Measurements from ENCODE around the gene LY6G5C. TPM values are rescaled to one million over a fixed set of nuclear protein-coding genes. Genes with fewer than 3 reads are reported as not detected.
A peak's percentile ranks its signal among the peaks of the same experiment; 100 is the strongest.

The LY6G5C gene
- total RNA-seq, 1 donor from 2014 or later, result 6.5 TPM

DNA sequence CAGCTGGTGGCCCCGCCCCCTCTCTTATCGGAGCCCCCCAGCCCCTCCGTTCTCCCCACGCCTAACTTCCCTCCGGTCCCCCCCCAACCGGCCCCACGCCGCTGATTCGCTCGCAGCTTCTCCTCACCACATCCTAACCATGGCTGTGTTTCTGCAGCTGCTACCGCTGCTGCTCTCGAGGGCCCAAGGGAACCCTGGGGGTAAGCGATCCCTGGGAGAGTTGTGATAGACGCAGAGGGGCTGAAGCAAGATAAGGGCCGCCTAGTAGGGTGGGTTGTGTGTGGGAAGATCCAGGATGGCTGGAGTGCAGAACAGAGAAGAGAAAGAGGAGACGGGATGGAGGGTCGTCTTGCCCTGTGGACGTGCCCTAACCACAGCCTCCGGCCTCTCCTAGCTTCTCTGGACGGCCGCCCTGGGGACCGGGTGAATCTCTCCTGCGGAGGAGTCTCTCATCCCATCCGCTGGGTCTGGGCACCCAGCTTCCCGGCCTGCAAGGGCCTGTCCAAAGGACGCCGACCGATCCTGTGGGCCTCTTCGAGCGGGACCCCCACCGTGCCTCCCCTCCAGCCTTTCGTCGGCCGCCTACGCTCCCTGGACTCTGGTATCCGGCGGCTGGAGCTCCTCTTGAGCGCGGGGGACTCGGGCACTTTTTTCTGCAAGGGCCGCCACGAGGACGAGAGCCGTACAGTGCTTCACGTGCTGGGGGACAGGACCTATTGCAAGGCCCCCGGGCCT is 42.5 kb upstream of the LY6G5C start, which contains the start of gene MPIG6B:
Gene MPIG6B, plus strand, starts transcription at position 129 of the 735 bp plus-strand sequence. Its CDS starts 11 bp downstream, at position 140.
- no peak for DNase-seq (ENCODE audit: low spot score, unreplicated experiment)
- Mint-ChIP-seq H3K27me3 (no peaks in the 10 kb centered on the region), H3K9me3 (ENCODE audit: low read depth) (no peaks in the 10 kb centered on the region), H3K4me1 (ENCODE audit: low read depth) (peaks cover 5% of the 10 kb centered on the region), H3K36me3 (ENCODE audit: insufficient read depth) (peaks cover 25% of the 10 kb centered on the region), H3K27ac (peak within 1 kb of the TSS; percentile 74), H3K4me3 (ENCODE audit: low read depth) (no peak within 1 kb of the TSS)
- TF ChIP-seq CTCF (IDR thresholded peaks at IDR 0.05; ENCODE audit: unreplicated experiment), result no peak

- peaks cover 21% of the 10 kb centered on the region for H3K36me3 Mint-ChIP-seq (ENCODE audit: insufficient read depth)
- DNase-seq (ENCODE audit: low spot score, unreplicated experiment), result no peak
- no peak overlapping the region for H3K4me3 Mint-ChIP-seq (ENCODE audit: low read depth)
- H3K4me1 Mint-ChIP-seq (ENCODE audit: low read depth), result peaks cover 17% of the 10 kb centered on the region
- no peaks in the 10 kb centered on the region for H3K27me3 Mint-ChIP-seq
- no peaks in the 10 kb centered on the region for H3K9me3 Mint-ChIP-seq (ENCODE audit: low read depth)
- no peak for TF ChIP-seq CTCF (IDR thresholded peaks at IDR 0.05; ENCODE audit: unreplicated experiment)
- H3K27ac Mint-ChIP-seq, result no peak overlapping the region
These were observed 41.3 kb upstream of the LY6G5C start for GRCh38 chr6:31722173-31722572.

DNA sequence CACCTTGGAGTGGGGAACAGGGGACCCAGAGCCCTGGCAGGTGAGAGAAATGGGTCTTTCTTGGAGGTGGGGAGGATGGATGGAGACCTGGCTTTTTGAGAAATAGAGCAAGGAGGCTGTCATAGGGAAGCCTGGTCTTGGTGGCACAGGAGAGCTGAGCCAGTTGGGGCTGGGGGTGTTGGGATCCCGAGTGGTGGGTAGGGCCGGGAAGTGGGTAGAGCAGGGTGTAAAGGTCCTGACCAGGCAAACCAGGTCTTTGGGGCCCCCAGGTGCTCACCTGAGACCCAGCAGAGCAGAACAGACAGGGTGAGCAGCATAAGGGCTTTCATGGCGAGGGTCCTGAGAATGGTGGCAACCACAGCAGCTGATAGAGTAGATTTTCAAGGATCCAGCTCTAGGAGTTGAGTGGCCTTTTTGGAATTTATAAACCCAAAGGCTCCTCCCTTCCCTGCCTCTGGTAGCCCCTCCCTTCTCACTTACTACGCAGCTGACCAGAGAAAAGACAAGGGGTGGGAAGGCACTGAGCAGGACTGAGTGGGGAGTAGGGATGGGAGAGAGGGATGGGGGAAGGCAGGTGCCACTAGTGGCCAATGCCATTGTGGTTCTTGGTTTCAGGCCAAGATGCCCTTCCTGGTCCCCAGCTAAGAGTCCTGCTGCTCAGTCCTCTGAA is 40.6 kb upstream of the LY6G5C start, which contains the start of gene LY6G6C:
Gene LY6G6C, minus strand, starts transcription at position 396 of the 670 bp plus-strand sequence. Its CDS starts 67 bp downstream, at position 329.
- Mint-ChIP-seq H3K9me3 (ENCODE audit: low read depth) (no peaks in the 10 kb centered on the region), H3K4me1 (ENCODE audit: low read depth) (peaks cover 17% of the 10 kb centered on the region), H3K36me3 (ENCODE audit: insufficient read depth) (peaks cover 15% of the 10 kb centered on the region), H3K27ac (no peak within 1 kb of the TSS), H3K4me3 (ENCODE audit: low read depth) (no peak within 1 kb of the TSS), H3K27me3 (no peaks in the 10 kb centered on the region)
- no peak for DNase-seq (ENCODE audit: low spot score, unreplicated experiment)
- TF ChIP-seq CTCF (IDR thresholded peaks at IDR 0.05; ENCODE audit: unreplicated experiment), result no peak

GRCh38 chr6:31720196-31720770 is 39.4 kb upstream of the LY6G5C start:
- no peaks in the 10 kb centered on the region for H3K9me3 Mint-ChIP-seq (ENCODE audit: low read depth)
- H3K36me3 Mint-ChIP-seq (ENCODE audit: insufficient read depth), result peaks cover 7% of the 10 kb centered on the region
- H3K27me3 Mint-ChIP-seq, result no peaks in the 10 kb centered on the region
- H3K4me3 Mint-ChIP-seq (ENCODE audit: low read depth), result no peak overlapping the region
- no peak for TF ChIP-seq CTCF (IDR thresholded peaks at IDR 0.05; ENCODE audit: unreplicated experiment)
- DNase-seq (ENCODE audit: low spot score, unreplicated experiment), result no peak
- no peak overlapping the region for H3K27ac Mint-ChIP-seq
- peaks cover 17% of the 10 kb centered on the region for H3K4me1 Mint-ChIP-seq (ENCODE audit: low read depth)

GRCh38 chr6:31719001-31719400 is 38.1 kb upstream of the LY6G5C start:
- no peak for DNase-seq (ENCODE audit: low spot score, unreplicated experiment)
- Mint-ChIP-seq H3K36me3 (ENCODE audit: insufficient read depth) (peaks cover under 1% of the 10 kb centered on the region), H3K9me3 (ENCODE audit: low read depth) (no peaks in the 10 kb centered on the region), H3K4me3 (ENCODE audit: low read depth) (no peak overlapping the region), H3K27me3 (no peaks in the 10 kb centered on the region), H3K4me1 (ENCODE audit: low read depth) (peaks cover 22% of the 10 kb centered on the region), H3K27ac (peak overlapping the region; percentile 65)
- no peak for TF ChIP-seq CTCF (IDR thresholded peaks at IDR 0.05; ENCODE audit: unreplicated experiment)
